ENCODE measurements around the gene VARS2. TPM values are rescaled to one million over a fixed set of nuclear protein-coding genes. Genes with fewer than 3 reads are reported as not detected.
"Not testable (repeated sequence)": the region's sequence is repeated elsewhere in the genome, so short reads cannot be mapped to it uniquely, and the experiment has no call there.

Gene VARS2
- polyA plus RNA-seq, 1 donor (not counting 4 experiments of a cell fraction or from before 2014, with no cell fraction given): 13.8 TPM

- no peak for DNase-seq (ENCODE audit: low read depth, low spot score)
- Histone ChIP-seq H2AFZ (ENCODE audit: control insufficient read depth, low read length) (no peak overlapping the region), H3K36me3 (ENCODE audit: control insufficient read depth in 2 of 2, extremely low read depth in 1 of 2, insufficient read depth in 2 of 2, low read length in 2 of 2) (no peaks in the 10 kb centered on the region), H3K27me3 (ENCODE audit: control insufficient read depth, extremely low read depth, insufficient read depth, low read length) (no peaks in the 10 kb centered on the region), H3K9ac (ENCODE audit: control insufficient read depth, extremely low read depth, insufficient read depth, low read length) (no peak overlapping the region), H3K9me3 (ENCODE audit: control insufficient read depth, low read depth, low read length) (no peaks in the 10 kb centered on the region), H3K27ac (ENCODE audit: control insufficient read depth, insufficient read depth, low read length) (no peak overlapping the region), H3K4me3 (ENCODE audit: control insufficient read depth in 2 of 3, extremely low read depth in 1 of 3, insufficient read depth in 2 of 3, low read depth in 1 of 3, low read length in 3 of 3) (no peak overlapping the region), H3K9me1 (ENCODE audit: control insufficient read depth, extremely low read depth, insufficient read depth, low read length) (no peaks in the 10 kb centered on the region), H3K79me2 (ENCODE audit: control insufficient read depth, insufficient read depth, low read length) (no peaks in the 10 kb centered on the region), H4K20me1 (ENCODE audit: control insufficient read depth, extremely low read depth, insufficient read depth, low read length) (no peaks in the 10 kb centered on the region), H3K4me2 (ENCODE audit: control insufficient read depth, extremely low read depth, insufficient read depth, low read depth, low read length) (no peak overlapping the region), H3K4me1 (ENCODE audit: control insufficient read depth, extremely low read depth, insufficient read depth, low read length) (peaks cover 5% of the 10 kb centered on the region)
- FAIRE-seq: no peak
- TF ChIP-seq EZH2 (IDR thresholded peaks at IDR 0.05; ENCODE audit: low read length) (no peak), CTCF (optimal IDR thresholded peaks at IDR 0.05 in 1 of 3, IDR thresholded peaks at IDR 0.05 in 1 of 3, conservative IDR thresholded peaks at IDR 0.05 in 1 of 3; ENCODE audit: extremely low read depth in 1 of 3, insufficient read depth in 2 of 3, low read length in 3 of 3) (no peak)
- dilution Hi-C loops (cut with MboI; ENCODE audit: extremely low pct_ligation_motif_present, low sequenced_read_pairs): no loop called here
Measured at GRCh38 chr6:30966154-30966553, 52.1 kb downstream of the VARS2 start.

- H3K79me2 ChIP-seq (ENCODE audit: control insufficient read depth, insufficient read depth, low read length); H3K9me1 ChIP-seq (ENCODE audit: control insufficient read depth, extremely low read depth, insufficient read depth, low read length); H3K4me3 ChIP-seq (ENCODE audit: control insufficient read depth in 2 of 3, extremely low read depth in 1 of 3, insufficient read depth in 2 of 3, low read depth in 1 of 3, low read length in 3 of 3); H2AFZ ChIP-seq (ENCODE audit: control insufficient read depth, low read length); FAIRE-seq; H3K27ac ChIP-seq (ENCODE audit: control insufficient read depth, insufficient read depth, low read length); DNase-seq (ENCODE audit: low read depth, low spot score); dilution Hi-C loops (cut with MboI; ENCODE audit: extremely low pct_ligation_motif_present, low sequenced_read_pairs); H3K4me1 ChIP-seq (ENCODE audit: control insufficient read depth, extremely low read depth, insufficient read depth, low read length); H3K27me3 ChIP-seq (ENCODE audit: control insufficient read depth, extremely low read depth, insufficient read depth, low read length); H3K4me2 ChIP-seq (ENCODE audit: control insufficient read depth, extremely low read depth, insufficient read depth, low read depth, low read length); H3K9ac ChIP-seq (ENCODE audit: control insufficient read depth, extremely low read depth, insufficient read depth, low read length); H3K36me3 ChIP-seq (ENCODE audit: control insufficient read depth in 2 of 2, extremely low read depth in 1 of 2, insufficient read depth in 2 of 2, low read length in 2 of 2); H3K9me3 ChIP-seq (ENCODE audit: control insufficient read depth, low read depth, low read length); H4K20me1 ChIP-seq (ENCODE audit: control insufficient read depth, extremely low read depth, insufficient read depth, low read length): not testable (repeated sequence)
Measured at GRCh38 chr6:30969171-30969570, 55.1 kb downstream of the VARS2 start.

GRCh38 chr6:30970946-30971345 is 56.9 kb downstream of the VARS2 start:
- Histone ChIP-seq H3K36me3 (ENCODE audit: control insufficient read depth in 2 of 2, extremely low read depth in 1 of 2, insufficient read depth in 2 of 2, low read length in 2 of 2) (no peaks in the 10 kb centered on the region), H3K4me2 (ENCODE audit: control insufficient read depth, extremely low read depth, insufficient read depth, low read depth, low read length) (no peak overlapping the region), H2AFZ (ENCODE audit: control insufficient read depth, low read length) (no peak overlapping the region), H3K4me1 (ENCODE audit: control insufficient read depth, extremely low read depth, insufficient read depth, low read length) (no peaks in the 10 kb centered on the region), H3K9me3 (ENCODE audit: control insufficient read depth, low read depth, low read length) (no peaks in the 10 kb centered on the region), H3K9ac (ENCODE audit: control insufficient read depth, extremely low read depth, insufficient read depth, low read length) (no peak overlapping the region), H3K27me3 (ENCODE audit: control insufficient read depth, extremely low read depth, insufficient read depth, low read length) (no peaks in the 10 kb centered on the region), H4K20me1 (ENCODE audit: control insufficient read depth, extremely low read depth, insufficient read depth, low read length) (no peaks in the 10 kb centered on the region), H3K27ac (ENCODE audit: control insufficient read depth, insufficient read depth, low read length) (no peak overlapping the region), H3K79me2 (ENCODE audit: control insufficient read depth, insufficient read depth, low read length) (no peaks in the 10 kb centered on the region), H3K9me1 (ENCODE audit: control insufficient read depth, extremely low read depth, insufficient read depth, low read length) (no peaks in the 10 kb centered on the region), H3K4me3 (ENCODE audit: control insufficient read depth in 2 of 3, extremely low read depth in 1 of 3, insufficient read depth in 2 of 3, low read depth in 1 of 3, low read length in 3 of 3) (no peak overlapping the region)
- no peak for TF ChIP-seq CTCF (optimal IDR thresholded peaks at IDR 0.05 in 1 of 3, IDR thresholded peaks at IDR 0.05 in 1 of 3, conservative IDR thresholded peaks at IDR 0.05 in 1 of 3; ENCODE audit: extremely low read depth in 1 of 3, insufficient read depth in 2 of 3, low read length in 3 of 3)
- no peak for TF ChIP-seq EZH2 (IDR thresholded peaks at IDR 0.05; ENCODE audit: low read length)
- no peak for FAIRE-seq
- no peak for DNase-seq (ENCODE audit: low read depth, low spot score)
- dilution Hi-C loops (cut with MboI; ENCODE audit: extremely low pct_ligation_motif_present, low sequenced_read_pairs): no loop called here

All from keratinocyte (primary cell).